Measurements from ENCODE around the gene KRT7. TPM values are rescaled to one million over a fixed set of nuclear protein-coding genes. Genes with fewer than 3 reads are reported as not detected.

The KRT7 gene
- total RNA-seq, 1 donor from 2014 or later = 11.6 TPM

DNA sequence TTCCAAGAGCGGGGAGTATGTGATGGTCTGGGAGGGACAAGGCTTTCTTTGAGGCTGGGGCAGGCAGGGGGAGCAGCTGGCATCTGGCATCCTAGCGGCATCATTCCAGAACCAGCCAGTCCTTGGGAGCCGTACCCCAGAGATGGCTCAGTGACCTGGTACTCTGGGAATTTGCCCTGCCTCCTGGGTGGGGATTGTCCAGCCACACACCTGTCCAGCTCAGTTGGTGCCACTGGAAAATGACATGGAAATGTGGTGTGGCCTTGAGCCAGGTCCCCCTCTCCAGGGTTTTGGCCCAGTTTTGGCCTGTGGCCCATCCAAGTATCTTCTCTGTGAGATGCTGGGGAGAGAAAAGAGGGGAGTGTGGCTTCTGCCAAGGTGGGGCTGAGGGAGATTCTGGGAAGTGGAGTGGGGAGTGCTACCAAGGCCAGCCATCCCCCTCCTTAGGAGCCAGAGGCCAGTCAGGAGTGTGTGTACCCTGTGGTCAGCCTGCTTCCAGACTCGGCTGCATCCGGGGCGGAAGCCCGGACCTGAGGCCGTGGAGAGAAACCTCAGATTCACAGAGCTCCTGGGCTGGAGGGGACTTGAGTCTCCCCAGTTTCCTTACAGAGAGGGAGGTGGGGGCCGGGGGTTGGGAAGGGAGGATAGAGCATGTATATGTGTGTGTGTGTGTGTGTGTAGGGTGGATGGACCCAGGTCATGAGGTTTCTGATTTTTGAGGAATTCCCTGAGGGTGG is 26.6 kb upstream of the KRT7 start:
- no peak overlapping the region for H3K4me3 Mint-ChIP-seq (ENCODE audit: low read depth)
- DNase-seq (ENCODE audit: low spot score, unreplicated experiment) = no peak
- peaks cover 37% of the 10 kb centered on the region for H3K27me3 Mint-ChIP-seq
- H3K27ac Mint-ChIP-seq = no peak overlapping the region
- TF ChIP-seq, protein P1, sequence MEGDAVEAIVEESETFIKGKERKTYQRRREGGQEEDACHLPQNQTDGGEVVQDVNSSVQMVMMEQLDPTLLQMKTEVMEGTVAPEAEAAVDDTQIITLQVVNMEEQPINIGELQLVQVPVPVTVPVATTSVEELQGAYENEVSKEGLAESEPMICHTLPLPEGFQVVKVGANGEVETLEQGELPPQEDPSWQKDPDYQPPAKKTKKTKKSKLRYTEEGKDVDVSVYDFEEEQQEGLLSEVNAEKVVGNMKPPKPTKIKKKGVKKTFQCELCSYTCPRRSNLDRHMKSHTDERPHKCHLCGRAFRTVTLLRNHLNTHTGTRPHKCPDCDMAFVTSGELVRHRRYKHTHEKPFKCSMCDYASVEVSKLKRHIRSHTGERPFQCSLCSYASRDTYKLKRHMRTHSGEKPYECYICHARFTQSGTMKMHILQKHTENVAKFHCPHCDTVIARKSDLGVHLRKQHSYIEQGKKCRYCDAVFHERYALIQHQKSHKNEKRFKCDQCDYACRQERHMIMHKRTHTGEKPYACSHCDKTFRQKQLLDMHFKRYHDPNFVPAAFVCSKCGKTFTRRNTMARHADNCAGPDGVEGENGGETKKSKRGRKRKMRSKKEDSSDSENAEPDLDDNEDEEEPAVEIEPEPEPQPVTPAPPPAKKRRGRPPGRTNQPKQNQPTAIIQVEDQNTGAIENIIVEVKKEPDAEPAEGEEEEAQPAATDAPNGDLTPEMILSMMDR (IDR thresholded peaks at IDR 0.05; ENCODE audit: unreplicated experiment) = no peak
- H3K36me3 Mint-ChIP-seq (ENCODE audit: insufficient read depth) = no peaks in the 10 kb centered on the region
- H3K9me3 Mint-ChIP-seq (ENCODE audit: low read depth) = no peaks in the 10 kb centered on the region
- no peaks in the 10 kb centered on the region for H3K4me1 Mint-ChIP-seq (ENCODE audit: low read depth)

DNA sequence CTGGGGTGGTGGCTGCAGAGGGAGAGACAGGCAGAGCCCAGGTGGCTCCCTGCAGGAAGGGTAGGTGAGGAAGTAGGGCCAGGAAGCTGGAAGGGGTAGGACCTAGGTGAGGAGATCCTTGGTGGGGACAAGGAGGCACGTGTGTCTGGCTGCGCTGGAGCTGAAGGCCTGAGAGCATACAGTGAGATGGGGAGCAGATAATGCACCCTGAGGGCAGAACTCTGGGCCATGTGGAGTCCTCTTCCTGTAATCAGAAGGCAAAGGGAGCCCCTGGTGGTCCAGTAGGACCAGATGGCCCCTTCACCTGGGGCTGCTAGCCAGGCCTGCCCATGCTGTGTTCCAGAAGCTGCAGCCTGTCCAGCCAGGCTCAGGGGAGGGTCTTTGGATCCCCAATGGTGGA is 25.9 kb upstream of the KRT7 start:
- H3K9me3 Mint-ChIP-seq (ENCODE audit: low read depth) = no peaks in the 10 kb centered on the region
- H3K4me3 Mint-ChIP-seq (ENCODE audit: low read depth) = no peak overlapping the region
- H3K36me3 Mint-ChIP-seq (ENCODE audit: insufficient read depth) = no peaks in the 10 kb centered on the region
- TF ChIP-seq, protein P1 (IDR thresholded peaks at IDR 0.05; ENCODE audit: unreplicated experiment) = no peak
- H3K27ac Mint-ChIP-seq = peak overlapping the region; percentile 15
- DNase-seq (ENCODE audit: low spot score, unreplicated experiment) = no peak
- H3K27me3 Mint-ChIP-seq = peaks cover 36% of the 10 kb centered on the region
- no peaks in the 10 kb centered on the region for H3K4me1 Mint-ChIP-seq (ENCODE audit: low read depth)

DNA sequence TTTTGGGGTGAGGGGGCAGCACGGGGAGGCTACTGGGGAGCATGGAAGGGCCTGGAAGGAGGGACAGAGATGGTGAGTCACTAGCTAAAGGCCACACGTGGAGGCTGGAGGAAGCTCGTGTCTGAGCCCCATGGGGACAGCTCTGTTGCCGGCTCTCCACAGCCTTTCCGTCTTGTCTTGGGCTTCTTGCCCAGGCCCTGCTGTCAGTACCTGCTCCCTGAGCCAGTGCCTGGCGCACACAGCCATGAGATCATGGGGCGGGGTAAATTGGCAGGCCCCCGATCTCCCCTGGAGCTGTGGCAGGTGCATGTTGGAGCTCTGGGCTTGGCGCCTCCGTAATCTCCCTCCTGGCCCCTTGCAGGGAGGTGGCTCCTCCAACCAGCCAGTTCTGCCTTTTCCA is 25.1 kb upstream of the KRT7 start:
- H3K27ac Mint-ChIP-seq = no peak overlapping the region
- peaks cover 34% of the 10 kb centered on the region for H3K27me3 Mint-ChIP-seq
- H3K4me3 Mint-ChIP-seq (ENCODE audit: low read depth) = no peak overlapping the region
- no peaks in the 10 kb centered on the region for H3K36me3 Mint-ChIP-seq (ENCODE audit: insufficient read depth)
- H3K4me1 Mint-ChIP-seq (ENCODE audit: low read depth) = no peaks in the 10 kb centered on the region
- no peak for DNase-seq (ENCODE audit: low spot score, unreplicated experiment)
- TF ChIP-seq, protein P1 (IDR thresholded peaks at IDR 0.05; ENCODE audit: unreplicated experiment) = no peak
- H3K9me3 Mint-ChIP-seq (ENCODE audit: low read depth) = no peaks in the 10 kb centered on the region

DNA sequence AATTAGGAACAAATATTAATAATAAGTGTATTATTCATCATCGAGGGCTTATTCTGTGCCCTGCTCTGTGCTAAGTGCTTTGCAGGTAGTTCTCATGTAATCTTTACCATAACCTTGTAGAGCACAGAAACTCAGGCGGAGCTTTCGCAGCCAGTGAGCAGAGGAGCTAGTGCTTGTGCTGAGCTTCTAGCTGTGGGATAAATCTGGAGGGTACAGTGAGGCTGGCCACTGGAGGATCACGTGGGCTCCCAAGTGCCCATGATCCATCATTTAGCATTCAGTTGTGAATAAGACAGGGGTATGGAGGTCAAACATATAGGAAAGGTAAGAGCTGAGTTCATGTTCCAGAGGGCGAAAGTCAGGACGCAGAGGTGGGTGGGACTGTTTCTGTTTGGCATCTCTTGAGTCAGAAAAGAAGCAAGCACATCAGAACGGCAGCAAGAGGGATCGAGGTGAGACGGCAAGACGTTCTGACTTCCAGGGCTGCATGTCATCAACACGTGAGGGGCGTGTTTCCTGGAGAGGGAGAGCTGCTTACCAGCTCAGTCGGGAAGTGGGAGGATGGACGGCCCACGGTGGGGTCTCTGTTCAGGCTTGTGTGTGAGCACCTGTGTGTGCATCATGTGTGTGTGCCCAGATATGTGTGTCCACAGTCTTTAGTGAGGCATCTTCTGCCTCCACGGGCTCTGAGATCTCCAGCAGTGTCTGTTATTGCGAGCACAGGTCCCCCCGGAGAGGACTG is 24.4 kb upstream of the KRT7 start:
- TF ChIP-seq, protein P1 (IDR thresholded peaks at IDR 0.05; ENCODE audit: unreplicated experiment) = no peak
- no peaks in the 10 kb centered on the region for H3K9me3 Mint-ChIP-seq (ENCODE audit: low read depth)
- H3K27ac Mint-ChIP-seq = no peak overlapping the region
- H3K36me3 Mint-ChIP-seq (ENCODE audit: insufficient read depth) = no peaks in the 10 kb centered on the region
- no peak for DNase-seq (ENCODE audit: low spot score, unreplicated experiment)
- no peaks in the 10 kb centered on the region for H3K4me1 Mint-ChIP-seq (ENCODE audit: low read depth)
- no peak overlapping the region for H3K4me3 Mint-ChIP-seq (ENCODE audit: low read depth)
- H3K27me3 Mint-ChIP-seq = peaks cover 32% of the 10 kb centered on the region

DNA sequence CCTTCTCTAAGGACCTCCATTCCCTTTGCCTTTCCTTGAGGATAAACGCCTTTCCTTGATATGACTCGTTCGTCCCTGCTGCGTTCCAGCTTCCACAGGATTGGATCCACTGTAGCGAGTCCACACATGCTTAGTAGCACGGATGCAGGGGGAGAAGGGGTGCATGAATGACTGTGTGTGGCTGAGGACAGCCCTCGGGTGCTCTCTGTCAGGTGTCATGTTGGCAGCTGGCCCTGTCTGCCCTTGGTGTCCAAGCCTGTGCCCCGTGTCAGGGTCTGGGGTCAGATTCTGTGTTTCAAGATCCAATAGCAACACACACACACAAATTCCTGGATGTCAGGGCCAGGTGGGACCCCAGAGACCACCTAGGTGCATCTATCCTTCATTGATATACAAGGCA is 23.7 kb upstream of the KRT7 start:
- no peak overlapping the region for H3K27ac Mint-ChIP-seq
- TF ChIP-seq, protein P1 (IDR thresholded peaks at IDR 0.05; ENCODE audit: unreplicated experiment) = no peak
- no peak for DNase-seq (ENCODE audit: low spot score, unreplicated experiment)
- H3K36me3 Mint-ChIP-seq (ENCODE audit: insufficient read depth) = no peaks in the 10 kb centered on the region
- H3K4me3 Mint-ChIP-seq (ENCODE audit: low read depth) = no peak overlapping the region
- peaks cover 2% of the 10 kb centered on the region for H3K4me1 Mint-ChIP-seq (ENCODE audit: low read depth)
- no peaks in the 10 kb centered on the region for H3K9me3 Mint-ChIP-seq (ENCODE audit: low read depth)
- H3K27me3 Mint-ChIP-seq = peaks cover 32% of the 10 kb centered on the region

Measured in progenitor cell of endocrine pancreas (in vitro differentiated cells).